NCI-H82 treated with DMSO at 0.1 percent for 48 hours (cell line): ENCODE results near the gene NTF3.

Source experiments
- DNase-seq: peaks from one replicate; lab custom pipeline; 2025; ENCODE audit not compliant: unreplicated experiment; lab: John Stamatoyannopoulos, UW

NTF3 gene

GRCh38 chr12:5432011-5432400, at the start of gene NTF3:
Gene NTF3 (plus strand): TSS chr12:5432108. CDS start chr12:5432325, 217 bp downstream.
- no peak for DNase-seq

GRCh38 chr12:5384015-5384414, 47.9 kb upstream of the NTF3 start:
- no peak for DNase-seq

GRCh38 chr12:5388581-5389535, 43.0 kb upstream of the NTF3 start:
- DNase-seq, result no peak

GRCh38 chr12:5390174-5390799, 41.6 kb upstream of the NTF3 start:
- DNase-seq, result no peak

GRCh38 chr12:5391653-5392052, 40.3 kb upstream of the NTF3 start:
- DNase-seq, result peak; percentile 97

GRCh38 chr12:5392961-5393360, 38.9 kb upstream of the NTF3 start:
- no peak for DNase-seq

GRCh38 chr12:5395443-5396271, 36.3 kb upstream of the NTF3 start:
- DNase-seq, result peak; percentile 24

- no peak for DNase-seq
Measured at GRCh38 chr12:5396541-5396940, 35.4 kb upstream of the NTF3 start.

- DNase-seq, result no peak
Measured at GRCh38 chr12:5399266-5399665, 32.6 kb upstream of the NTF3 start.

GRCh38 chr12:5402009-5402935, 29.6 kb upstream of the NTF3 start:
- no peak for DNase-seq

GRCh38 chr12:5403411-5403810, 28.5 kb upstream of the NTF3 start:
- no peak for DNase-seq

GRCh38 chr12:5407034-5407856, 24.7 kb upstream of the NTF3 start:
- DNase-seq, result no peak

GRCh38 chr12:5409619-5410018, 22.3 kb upstream of the NTF3 start:
- no peak for DNase-seq

GRCh38 chr12:5416571-5416970, 15.3 kb upstream of the NTF3 start:
- DNase-seq, result no peak

GRCh38 chr12:5417500-5417899, 14.4 kb upstream of the NTF3 start:
- DNase-seq, result no peak

GRCh38 chr12:5428332-5429221, 3.3 kb upstream of the NTF3 start:
- DNase-seq, result peak; percentile 58

- DNase-seq, result peak; percentile 49
Measured at GRCh38 chr12:5429741-5430557, 2.0 kb upstream of the NTF3 start.
